ENCODE data around the gene CD40LG. TPM values are rescaled to one million over a fixed set of nuclear protein-coding genes. Genes with fewer than 3 reads are reported as not detected.

CD40LG gene
- total and polyA plus RNA-seq, 2 donors (not counting 1 experiment from before 2014, with no cell fraction given): 0.13 to 0.30 TPM

DNA sequence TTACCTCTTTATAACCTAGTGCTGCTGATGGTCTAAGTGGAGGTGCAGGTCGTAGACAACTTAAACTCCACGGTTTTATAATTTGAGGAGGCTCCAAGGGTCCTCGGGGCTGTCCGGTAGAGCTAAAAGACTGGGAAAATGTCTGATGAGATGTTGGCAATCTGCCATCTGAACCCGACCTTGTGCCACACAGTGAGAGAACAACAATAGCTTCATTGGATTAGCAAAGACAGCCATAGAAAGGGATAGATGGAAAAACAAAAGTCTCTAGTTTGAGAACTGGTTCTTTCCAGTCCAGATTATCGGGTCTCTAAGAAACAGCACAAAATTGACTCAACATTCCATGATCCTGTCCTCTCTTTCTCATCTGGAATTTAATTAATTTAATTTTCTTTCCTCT is 31.6 kb downstream of the CD40LG start:
- WGBS (ENCODE audit: insufficient coverage): 80% methylated on average over 1 of the region's 6 CpGs
- Histone ChIP-seq H3K9ac (ENCODE audit: low read length) (no peak overlapping the region), H3K27me3 (replicated peaks in 1 of 4; ENCODE audit: control extremely low read depth in 1 of 4, control insufficient read depth in 3 of 4, insufficient read depth in 4 of 4, low read length in 3 of 4) (no peaks in the 10 kb centered on the region), H3K36me3 (replicated peaks in 1 of 2; ENCODE audit: control extremely low read depth in 1 of 2, control insufficient read depth in 1 of 2, extremely low read depth in 1 of 2, insufficient read depth in 2 of 2, low read length in 1 of 2) (peaks cover 1 to 46% of the 10 kb centered on the region in 2 experiments), H3K79me2 (ENCODE audit: control insufficient read depth, insufficient read depth, low read length) (no peaks in the 10 kb centered on the region), H3K4me3 (ENCODE audit: control extremely low read depth in 1 of 5, extremely low read depth in 1 of 5, insufficient read depth in 1 of 5, low read depth in 2 of 5, low read length in 4 of 5) (no peak overlapping the region), H3K4me2 (replicated peaks; ENCODE audit: low read depth, low read length, poor library complexity, severe bottlenecking) (no peak overlapping the region), H3K4me1 (ENCODE audit: control insufficient read depth in 2 of 2, insufficient read depth in 2 of 2, low read length in 2 of 2) (no peaks in the 10 kb centered on the region), H4K20me1 (ENCODE audit: control insufficient read depth, insufficient read depth, low read length, poor library complexity, severe bottlenecking) (no peaks in the 10 kb centered on the region), H2AFZ (ENCODE audit: insufficient read depth, low read depth, low read length, poor library complexity, severe bottlenecking) (no peak overlapping the region), H3K27ac (ENCODE audit: low read length in 2 of 2) (no peak overlapping the region), H3K9me3 (ENCODE audit: control extremely low read depth in 1 of 3, control insufficient read depth in 2 of 3, insufficient read depth in 1 of 3, low read length in 2 of 3) (no peaks in the 10 kb centered on the region)
- Mint-ChIP-seq H3K27me3 (no peaks in the 10 kb centered on the region), H3K9me3 (ENCODE audit: insufficient read depth) (no peaks in the 10 kb centered on the region), H3K4me1 (peaks cover 3% of the 10 kb centered on the region), H3K27ac (no peak overlapping the region), H3K4me3 (no peak overlapping the region)
- DNase-seq (no peak), ATAC-seq (ENCODE audit: low read depth) (no peak)
- TF ChIP-seq, protein P1, sequence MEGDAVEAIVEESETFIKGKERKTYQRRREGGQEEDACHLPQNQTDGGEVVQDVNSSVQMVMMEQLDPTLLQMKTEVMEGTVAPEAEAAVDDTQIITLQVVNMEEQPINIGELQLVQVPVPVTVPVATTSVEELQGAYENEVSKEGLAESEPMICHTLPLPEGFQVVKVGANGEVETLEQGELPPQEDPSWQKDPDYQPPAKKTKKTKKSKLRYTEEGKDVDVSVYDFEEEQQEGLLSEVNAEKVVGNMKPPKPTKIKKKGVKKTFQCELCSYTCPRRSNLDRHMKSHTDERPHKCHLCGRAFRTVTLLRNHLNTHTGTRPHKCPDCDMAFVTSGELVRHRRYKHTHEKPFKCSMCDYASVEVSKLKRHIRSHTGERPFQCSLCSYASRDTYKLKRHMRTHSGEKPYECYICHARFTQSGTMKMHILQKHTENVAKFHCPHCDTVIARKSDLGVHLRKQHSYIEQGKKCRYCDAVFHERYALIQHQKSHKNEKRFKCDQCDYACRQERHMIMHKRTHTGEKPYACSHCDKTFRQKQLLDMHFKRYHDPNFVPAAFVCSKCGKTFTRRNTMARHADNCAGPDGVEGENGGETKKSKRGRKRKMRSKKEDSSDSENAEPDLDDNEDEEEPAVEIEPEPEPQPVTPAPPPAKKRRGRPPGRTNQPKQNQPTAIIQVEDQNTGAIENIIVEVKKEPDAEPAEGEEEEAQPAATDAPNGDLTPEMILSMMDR (IDR thresholded peaks at IDR 0.05): no peak
- TF ChIP-seq EZH2 (IDR thresholded peaks at IDR 0.05; ENCODE audit: borderline replicate concordance, insufficient read depth, low read depth, low read length, poor library complexity, severe bottlenecking): no peak
- intact Hi-C loops (cut with micrococcal nuclease): no loop called here
- ChIA-PET CTCF (no interaction called here), POLR2A (no interaction called here)

DNA sequence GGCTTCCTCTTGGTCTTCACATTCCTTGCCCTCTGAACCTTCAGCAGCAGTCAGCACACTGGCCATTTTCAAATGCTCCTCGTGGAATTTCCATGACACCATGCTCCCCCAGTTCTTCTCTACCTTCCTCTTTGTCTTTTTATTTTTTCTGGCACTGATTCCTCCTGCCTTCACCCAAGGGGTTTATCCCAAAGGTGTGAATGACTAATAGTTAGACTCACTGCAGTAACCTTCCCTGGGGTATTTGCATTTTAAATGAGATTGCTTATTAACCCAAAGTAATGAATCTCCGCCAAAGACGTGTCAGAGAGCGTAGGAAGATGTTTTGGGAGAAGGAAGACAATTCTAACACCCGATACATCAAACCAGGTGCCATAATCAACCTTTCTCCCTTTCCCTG is 36.2 kb downstream of the CD40LG start:
- POLR2A ChIA-PET: no interaction called here
- WGBS (ENCODE audit: insufficient coverage): no CpG with 5 or more reads among the region's 5 CpGs

More for the DNA sequence above, 36.2 kb downstream of the CD40LG start:
- H3K79me2 ChIP-seq (ENCODE audit: control insufficient read depth, insufficient read depth, low read length): no peaks in the 10 kb centered on the region
- Mint-ChIP-seq H3K27ac (no peak overlapping the region), H3K27me3 (no peaks in the 10 kb centered on the region), H3K4me1 (peaks cover 2% of the 10 kb centered on the region), H3K4me3 (no peak overlapping the region), H3K9me3 (ENCODE audit: insufficient read depth) (no peaks in the 10 kb centered on the region)
- no peaks in the 10 kb centered on the region for H4K20me1 ChIP-seq (ENCODE audit: control insufficient read depth, insufficient read depth, low read length, poor library complexity, severe bottlenecking)
- no peak for TF ChIP-seq EZH2 (IDR thresholded peaks at IDR 0.05; ENCODE audit: borderline replicate concordance, insufficient read depth, low read depth, low read length, poor library complexity, severe bottlenecking)
- TF ChIP-seq, protein P1 (IDR thresholded peaks at IDR 0.05): no peak
- H3K9ac ChIP-seq (ENCODE audit: low read length): no peak overlapping the region
- DNase-seq: no peak
- CTCF ChIA-PET: no interaction called here
- ATAC-seq (ENCODE audit: low read depth): no peak
- intact Hi-C loops (cut with micrococcal nuclease): no loop called here
- no peak overlapping the region for H3K4me2 ChIP-seq (replicated peaks; ENCODE audit: low read depth, low read length, poor library complexity, severe bottlenecking)
- H3K27ac ChIP-seq (ENCODE audit: low read length in 2 of 2): no peak overlapping the region
- H3K4me3 ChIP-seq (ENCODE audit: control extremely low read depth in 1 of 5, extremely low read depth in 1 of 5, insufficient read depth in 1 of 5, low read depth in 2 of 5, low read length in 4 of 5): no peak overlapping the region
- H2AFZ ChIP-seq (ENCODE audit: insufficient read depth, low read depth, low read length, poor library complexity, severe bottlenecking): no peak overlapping the region
- H3K27me3 ChIP-seq (replicated peaks in 1 of 4; ENCODE audit: control extremely low read depth in 1 of 4, control insufficient read depth in 3 of 4, insufficient read depth in 4 of 4, low read length in 3 of 4): no peaks in the 10 kb centered on the region
- no peaks in the 10 kb centered on the region for H3K9me3 ChIP-seq (ENCODE audit: control extremely low read depth in 1 of 3, control insufficient read depth in 2 of 3, insufficient read depth in 1 of 3, low read length in 2 of 3)
- H3K4me1 ChIP-seq (ENCODE audit: control insufficient read depth in 2 of 2, insufficient read depth in 2 of 2, low read length in 2 of 2): no peaks in the 10 kb centered on the region
- peaks cover 3 to 52% of the 10 kb centered on the region in 2 experiments for H3K36me3 ChIP-seq (replicated peaks in 1 of 2; ENCODE audit: control extremely low read depth in 1 of 2, control insufficient read depth in 1 of 2, extremely low read depth in 1 of 2, insufficient read depth in 2 of 2, low read length in 1 of 2)
